ENCODE measurements around the gene LRP5. TPM values are rescaled to one million over a fixed set of nuclear protein-coding genes. Genes with fewer than 3 reads are reported as not detected.

The LRP5 gene
- polyA plus RNA-seq, 3 donors: 0.23 to 0.29 TPM; not detected in 1

GRCh38 chr11:68444566-68444965, 132.2 kb downstream of the LRP5 start:
- no peak overlapping the region for H2AFZ ChIP-seq (ENCODE audit: insufficient read depth, low read depth, low read length, poor library complexity, severe bottlenecking)
- WGBS (ENCODE audit: insufficient coverage): 98% methylated on average over 5 of the region's 6 CpGs

DNA sequence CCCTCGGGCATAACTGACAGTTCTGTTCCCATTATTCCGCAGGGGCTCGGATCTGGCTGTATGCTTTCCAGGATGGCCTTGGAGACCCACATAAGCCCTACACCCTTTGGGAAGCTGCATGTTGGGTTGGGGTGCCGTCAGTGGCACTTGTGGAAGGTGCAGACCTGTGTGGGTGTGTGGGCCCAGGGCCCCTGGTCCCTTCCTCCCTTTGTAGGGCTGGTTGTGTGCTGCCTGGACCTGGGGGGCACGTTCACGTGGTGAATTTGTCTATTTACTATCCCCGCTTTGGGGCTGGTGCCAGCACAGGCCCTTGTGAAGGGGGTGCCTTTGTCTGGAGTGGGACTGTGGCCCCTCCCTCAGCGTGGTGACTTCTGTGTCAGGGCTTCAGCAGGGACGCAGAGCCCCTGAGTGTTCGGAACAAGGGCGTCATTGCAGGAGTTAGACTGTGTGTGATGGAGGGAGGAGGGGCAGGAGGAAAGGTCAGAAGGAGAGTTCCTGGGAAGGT, 133.2 kb downstream of the LRP5 start:
- Mint-ChIP-seq H3K9me3 (no peaks in the 10 kb centered on the region), H3K36me3 (no peaks in the 10 kb centered on the region), H3K4me3 (no peak overlapping the region), H3K4me1 (peaks cover 4% of the 10 kb centered on the region), H3K27ac (peak overlapping the region in 1 of 7 donors; percentile 50), H3K27me3 (ENCODE audit: low read depth in 3 of 3) (peaks cover 0 to 7% (median 3%) of the 10 kb centered on the region in 3 donors)
- Histone ChIP-seq H3K9me3 (replicated peaks in 1 of 2; ENCODE audit: control insufficient read depth in 1 of 2, insufficient read depth in 1 of 2, low read length in 2 of 2) (no peaks in the 10 kb centered on the region), H3K79me2 (ENCODE audit: insufficient read depth, low read length) (no peaks in the 10 kb centered on the region), H3K27me3 (ENCODE audit: control insufficient read depth in 2 of 2, insufficient read depth in 2 of 2, low read length in 2 of 2) (no peaks in the 10 kb centered on the region), H3K27ac (ENCODE audit: low read depth in 1 of 2, low read length in 2 of 2) (no peak overlapping the region), H3K4me3 (replicated peaks in 1 of 3; ENCODE audit: low read depth in 2 of 3, low read length in 3 of 3) (no peak overlapping the region), H4K20me1 (ENCODE audit: insufficient read depth, low read length) (no peaks in the 10 kb centered on the region), H2AFZ (ENCODE audit: insufficient read depth, low read depth, low read length, poor library complexity, severe bottlenecking) (no peak overlapping the region), H3K9ac (ENCODE audit: insufficient read depth, low read length, poor library complexity, severe bottlenecking) (no peak overlapping the region), H3K36me3 (replicated peaks in 1 of 2; ENCODE audit: control insufficient read depth in 1 of 2, insufficient read depth in 2 of 2, low read length in 2 of 2) (no peaks in the 10 kb centered on the region), H3K4me2 (replicated peaks; ENCODE audit: extremely low read depth, low read length, poor library complexity, severe bottlenecking) (no peak overlapping the region), H3K4me1 (ENCODE audit: control insufficient read depth in 1 of 2, insufficient read depth in 2 of 2, low read length in 2 of 2) (no peaks in the 10 kb centered on the region)
- no peak for DNase-seq
- no peak for TF ChIP-seq CTCF (IDR thresholded peaks at IDR 0.05)
- intact Hi-C loops (cut with micrococcal nuclease): loop anchor here (5.0 to 10.0 kb wide), 2 partner anchors 188 to 191 kb away; no protein-coding TSS in a partner anchor
- 93% methylated on average over 5 of the region's 11 CpGs for WGBS (ENCODE audit: insufficient coverage)

More at GRCh38 chr11:68444566-68444965, 132.2 kb downstream of the LRP5 start:
- no peak overlapping the region for H3K4me3 Mint-ChIP-seq
- TF ChIP-seq CTCF (IDR thresholded peaks at IDR 0.05): no peak
- intact Hi-C loops (cut with micrococcal nuclease): loop anchor here in 1 of 2 donors (10.0 kb wide), 1 partner anchor 190 kb away; no protein-coding TSS in a partner anchor
- H3K4me2 ChIP-seq (replicated peaks; ENCODE audit: extremely low read depth, low read length, poor library complexity, severe bottlenecking): no peak overlapping the region
- H3K27me3 Mint-ChIP-seq (ENCODE audit: low read depth in 3 of 3): peaks cover 1 to 5% (median 2%) of the 10 kb centered on the region in 3 donors
- no peaks in the 10 kb centered on the region for H3K9me3 Mint-ChIP-seq
- H3K9ac ChIP-seq (ENCODE audit: insufficient read depth, low read length, poor library complexity, severe bottlenecking): no peak overlapping the region
- no peak overlapping the region for H3K27ac Mint-ChIP-seq
- H4K20me1 ChIP-seq (ENCODE audit: insufficient read depth, low read length): no peaks in the 10 kb centered on the region
- DNase-seq: no peak
- H3K36me3 ChIP-seq (replicated peaks in 1 of 2; ENCODE audit: control insufficient read depth in 1 of 2, insufficient read depth in 2 of 2, low read length in 2 of 2): no peaks in the 10 kb centered on the region
- no peaks in the 10 kb centered on the region for H3K79me2 ChIP-seq (ENCODE audit: insufficient read depth, low read length)
- no peak overlapping the region for H3K4me3 ChIP-seq (replicated peaks in 1 of 3; ENCODE audit: low read depth in 2 of 3, low read length in 3 of 3)
- H3K27ac ChIP-seq (ENCODE audit: low read depth in 1 of 2, low read length in 2 of 2): no peak overlapping the region
- no peaks in the 10 kb centered on the region for H3K36me3 Mint-ChIP-seq
- no peaks in the 10 kb centered on the region for H3K4me1 ChIP-seq (ENCODE audit: control insufficient read depth in 1 of 2, insufficient read depth in 2 of 2, low read length in 2 of 2)
- no peaks in the 10 kb centered on the region for H3K9me3 ChIP-seq (replicated peaks in 1 of 2; ENCODE audit: control insufficient read depth in 1 of 2, insufficient read depth in 1 of 2, low read length in 2 of 2)
- no peaks in the 10 kb centered on the region for H3K27me3 ChIP-seq (ENCODE audit: control insufficient read depth in 2 of 2, insufficient read depth in 2 of 2, low read length in 2 of 2)
- peaks cover 4% of the 10 kb centered on the region for H3K4me1 Mint-ChIP-seq

Data from CD14-positive monocyte (primary cell).